ENCODE measurements around the gene FZD7. TPM values are rescaled to one million over a fixed set of nuclear protein-coding genes. Genes with fewer than 3 reads are reported as not detected.

The FZD7 gene
- polyA plus RNA-seq, 1 experiment, result 42.9 TPM

DNA sequence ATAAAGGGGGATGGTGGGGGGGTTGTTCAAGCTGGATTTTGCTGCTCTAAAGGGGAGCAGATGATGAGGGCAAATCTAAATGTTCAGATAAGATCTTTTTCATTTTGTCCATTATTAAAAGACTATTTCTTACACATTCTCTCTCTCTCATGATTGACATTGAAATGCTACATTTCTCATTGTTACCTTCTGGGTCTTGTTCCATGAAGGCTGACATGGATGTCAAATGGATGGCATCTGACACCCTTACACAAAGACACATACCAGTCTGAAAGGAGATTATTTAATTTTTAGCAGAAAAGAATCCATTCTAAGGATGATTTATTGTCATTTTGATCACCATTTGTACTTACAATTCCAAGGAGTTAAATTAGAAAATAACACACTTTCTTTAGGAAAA is 11.1 kb downstream of the FZD7 start:
- POLR2A ChIA-PET, result no interaction called here
- CTCF ChIA-PET, result no interaction called here
- DNase-seq (ENCODE audit: low read depth, low spot score), result no peak
- TF ChIP-seq, protein P1, sequence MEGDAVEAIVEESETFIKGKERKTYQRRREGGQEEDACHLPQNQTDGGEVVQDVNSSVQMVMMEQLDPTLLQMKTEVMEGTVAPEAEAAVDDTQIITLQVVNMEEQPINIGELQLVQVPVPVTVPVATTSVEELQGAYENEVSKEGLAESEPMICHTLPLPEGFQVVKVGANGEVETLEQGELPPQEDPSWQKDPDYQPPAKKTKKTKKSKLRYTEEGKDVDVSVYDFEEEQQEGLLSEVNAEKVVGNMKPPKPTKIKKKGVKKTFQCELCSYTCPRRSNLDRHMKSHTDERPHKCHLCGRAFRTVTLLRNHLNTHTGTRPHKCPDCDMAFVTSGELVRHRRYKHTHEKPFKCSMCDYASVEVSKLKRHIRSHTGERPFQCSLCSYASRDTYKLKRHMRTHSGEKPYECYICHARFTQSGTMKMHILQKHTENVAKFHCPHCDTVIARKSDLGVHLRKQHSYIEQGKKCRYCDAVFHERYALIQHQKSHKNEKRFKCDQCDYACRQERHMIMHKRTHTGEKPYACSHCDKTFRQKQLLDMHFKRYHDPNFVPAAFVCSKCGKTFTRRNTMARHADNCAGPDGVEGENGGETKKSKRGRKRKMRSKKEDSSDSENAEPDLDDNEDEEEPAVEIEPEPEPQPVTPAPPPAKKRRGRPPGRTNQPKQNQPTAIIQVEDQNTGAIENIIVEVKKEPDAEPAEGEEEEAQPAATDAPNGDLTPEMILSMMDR (IDR thresholded peaks at IDR 0.05; ENCODE audit: low read depth, low read length), result no peak
- no peaks in the 10 kb centered on the region for H3K27me3 ChIP-seq (ENCODE audit: control insufficient read depth, insufficient read depth, low read length)
- H3K27ac ChIP-seq (ENCODE audit: low read depth, low read length), result no peak overlapping the region
- H3K4me3 ChIP-seq (ENCODE audit: low read depth, low read length), result no peak overlapping the region
- H3K9me3 ChIP-seq (ENCODE audit: control insufficient read depth, insufficient read depth, low read length), result no peaks in the 10 kb centered on the region

DNA sequence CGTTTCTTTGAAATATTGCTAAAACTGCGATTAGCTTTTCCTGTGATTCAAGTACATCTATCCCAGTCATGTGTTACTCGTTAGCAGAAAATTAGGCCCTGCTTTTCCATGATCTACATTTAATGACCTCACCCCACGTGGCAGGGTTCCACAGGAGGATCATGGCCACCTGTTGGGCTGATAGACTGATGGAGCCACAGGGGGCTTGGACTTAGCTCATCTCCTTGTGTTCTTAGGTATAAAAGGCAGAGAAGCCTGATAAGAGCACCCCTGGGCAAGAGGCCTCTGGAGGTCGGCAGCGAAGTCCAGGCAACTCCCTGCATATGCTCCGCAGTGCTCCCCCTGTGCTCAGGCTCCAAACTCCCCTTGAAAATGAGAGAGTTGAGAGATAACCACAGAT is 12.9 kb downstream of the FZD7 start:
- Histone ChIP-seq H3K27ac (ENCODE audit: low read depth, low read length) (no peak overlapping the region), H3K27me3 (ENCODE audit: control insufficient read depth, insufficient read depth, low read length) (no peaks in the 10 kb centered on the region), H3K4me3 (ENCODE audit: low read depth, low read length) (no peak overlapping the region), H3K9me3 (ENCODE audit: control insufficient read depth, insufficient read depth, low read length) (no peaks in the 10 kb centered on the region)
- POLR2A ChIA-PET, result no interaction called here
- TF ChIP-seq, protein P1 (IDR thresholded peaks at IDR 0.05; ENCODE audit: low read depth, low read length), result no peak
- CTCF ChIA-PET, result no interaction called here
- DNase-seq (ENCODE audit: low read depth, low spot score), result no peak

DNA sequence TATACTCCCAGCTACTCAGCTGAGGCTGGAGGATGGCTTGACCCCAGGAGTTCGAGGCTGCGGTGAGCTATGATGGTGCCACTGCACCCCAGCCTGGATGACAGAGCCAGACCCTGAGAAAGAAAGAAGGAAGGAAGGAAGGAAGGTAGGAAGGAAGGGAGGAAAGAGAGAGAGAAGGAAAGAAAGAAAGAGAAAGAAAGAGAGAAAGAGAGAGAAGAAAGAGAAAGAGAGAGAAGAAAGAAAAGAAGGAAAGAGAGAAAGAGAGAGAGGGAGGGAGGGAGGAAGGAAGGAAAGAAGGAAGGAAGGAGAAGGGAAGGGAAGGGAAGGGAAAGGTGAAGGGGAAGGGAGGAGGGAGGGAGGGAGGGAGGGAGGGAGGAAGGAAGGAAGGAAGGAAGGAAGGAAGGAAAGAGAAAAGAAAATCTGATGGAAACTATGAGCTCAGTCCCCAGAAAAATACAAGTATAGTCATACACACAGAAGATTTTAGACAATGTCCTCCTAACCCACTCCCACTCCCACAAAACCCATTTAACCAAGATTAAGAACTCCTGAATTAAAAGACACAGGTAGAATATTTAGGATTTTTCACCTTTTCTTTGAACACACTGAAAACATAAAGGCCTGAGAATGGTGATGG is 15.6 kb downstream of the FZD7 start:
- ChIA-PET POLR2A (no interaction called here), CTCF (interaction anchor here (0.6 to 1.3 kb wide), 2 partner anchors 130 to 183 kb away, joined by 3 to 4 read pairs; no protein-coding TSS in a partner anchor)
- H3K9me3 ChIP-seq (ENCODE audit: control insufficient read depth, insufficient read depth, low read length), result no peaks in the 10 kb centered on the region
- DNase-seq (ENCODE audit: low read depth, low spot score), result no peak
- no peak overlapping the region for H3K4me3 ChIP-seq (ENCODE audit: low read depth, low read length)
- TF ChIP-seq, protein P1 (IDR thresholded peaks at IDR 0.05; ENCODE audit: low read depth, low read length), result no peak
- no peaks in the 10 kb centered on the region for H3K27me3 ChIP-seq (ENCODE audit: control insufficient read depth, insufficient read depth, low read length)
- H3K27ac ChIP-seq (ENCODE audit: low read depth, low read length), result no peak overlapping the region

DNA sequence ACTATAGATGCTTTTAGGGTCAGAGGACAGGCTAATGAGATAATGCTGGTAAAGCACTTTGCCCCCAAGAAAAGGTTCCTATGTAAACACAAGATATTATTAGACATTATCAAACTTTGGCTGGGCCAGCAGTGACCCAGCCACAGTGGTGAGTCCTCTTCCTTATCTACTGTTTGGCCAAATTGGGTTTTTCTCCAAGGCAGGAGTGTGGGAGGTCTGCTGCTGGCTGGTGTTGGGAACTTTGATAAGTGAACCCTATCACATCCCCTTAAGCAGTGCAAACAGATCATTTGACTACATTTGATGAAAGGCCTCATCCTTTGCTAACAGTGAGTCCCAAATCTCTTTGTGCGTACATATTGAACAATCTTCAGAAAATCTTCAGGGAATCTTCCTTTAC is 16.2 kb downstream of the FZD7 start:
- H3K27me3 ChIP-seq (ENCODE audit: control insufficient read depth, insufficient read depth, low read length), result no peaks in the 10 kb centered on the region
- no peak for DNase-seq (ENCODE audit: low read depth, low spot score)
- TF ChIP-seq, protein P1 (IDR thresholded peaks at IDR 0.05; ENCODE audit: low read depth, low read length), result no peak
- H3K4me3 ChIP-seq (ENCODE audit: low read depth, low read length), result no peak overlapping the region
- CTCF ChIA-PET, result interaction anchor here (0.6 kb wide), 1 partner anchor 184 kb away, joined by 3 read pairs; no protein-coding TSS in a partner anchor
- no peak overlapping the region for H3K27ac ChIP-seq (ENCODE audit: low read depth, low read length)
- POLR2A ChIA-PET, result no interaction called here
- no peaks in the 10 kb centered on the region for H3K9me3 ChIP-seq (ENCODE audit: control insufficient read depth, insufficient read depth, low read length)

DNA sequence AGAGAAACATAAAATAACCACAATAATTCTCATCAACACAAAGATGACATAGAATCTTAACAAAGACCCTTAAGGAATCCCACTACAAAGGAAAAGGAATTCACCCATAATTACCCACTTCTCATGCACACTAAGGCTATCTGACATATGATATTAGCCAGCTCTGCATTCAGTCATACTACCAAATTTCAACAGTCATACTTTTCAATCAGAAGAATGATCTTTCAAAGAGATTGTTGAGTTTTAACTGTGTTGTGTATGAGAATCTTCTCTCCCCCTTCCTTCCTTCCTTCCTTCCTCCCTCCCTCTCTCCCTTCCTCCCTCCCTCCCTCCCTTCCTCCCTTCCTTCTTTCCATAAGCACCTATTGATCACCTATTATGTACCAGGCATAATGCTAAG is 17.0 kb downstream of the FZD7 start:
- Histone ChIP-seq H3K4me3 (ENCODE audit: low read depth, low read length) (no peak overlapping the region), H3K27me3 (ENCODE audit: control insufficient read depth, insufficient read depth, low read length) (no peaks in the 10 kb centered on the region), H3K27ac (ENCODE audit: low read depth, low read length) (no peak overlapping the region), H3K9me3 (ENCODE audit: control insufficient read depth, insufficient read depth, low read length) (no peaks in the 10 kb centered on the region)
- no peak for DNase-seq (ENCODE audit: low read depth, low spot score)
- ChIA-PET CTCF (interaction anchor here (0.7 kb wide), 1 partner anchor 53 kb away, joined by 3 read pairs; no protein-coding TSS in a partner anchor), POLR2A (no interaction called here)
- TF ChIP-seq, protein P1 (IDR thresholded peaks at IDR 0.05; ENCODE audit: low read depth, low read length), result no peak

All from AG04450 (cell line).